Mesothelial cell of epicardium (in vitro differentiated cells): ENCODE measurements around the gene TUBGCP2. TPM values are rescaled to one million over a fixed set of nuclear protein-coding genes. Genes with fewer than 3 reads are reported as not detected.

Source experiments
- DNase-seq, 2 experiments: peaks; one replicate each; pipeline ENCODE4 v3.0.0; 2021; ENCODE audit warnings: low spot score in 2 of 2; ENCODE audit not compliant: unreplicated experiment in 2 of 2
- H3K27ac Mint-ChIP-seq: 2 replicates; pipeline ENCODE4 v1.8.0; 2021; ENCODE audit warnings: mixed read lengths
- H3K27me3 Mint-ChIP-seq: 2 replicates; pipeline ENCODE4 v1.8.0; 2021; ENCODE audit warnings: low read depth, mixed read lengths
- H3K36me3 Mint-ChIP-seq: 2 replicates; pipeline ENCODE4 v1.8.0; 2021; ENCODE audit warnings: mixed read lengths
- H3K4me1 Mint-ChIP-seq: 2 replicates; pipeline ENCODE4 v1.8.0; 2021; ENCODE audit warnings: mixed read lengths
- H3K4me3 Mint-ChIP-seq: 2 replicates; pipeline ENCODE4 v1.8.0; 2021; ENCODE audit warnings: mild to moderate bottlenecking, moderate library complexity, mixed read lengths
- H3K9me3 Mint-ChIP-seq: 2 replicates; pipeline ENCODE4 v1.8.0; 2021; ENCODE audit warnings: mixed read lengths
- CTCF ChIP-seq: fragments of 200-600 bp; sonication (generic); IDR thresholded peaks from one replicate; pipeline ENCODE4 v1.5.0; 2021; ENCODE audit warnings: antibody characterized with exemption; ENCODE audit not compliant: unreplicated experiment
- total RNA-seq: library from RNA; stranded (reverse); gene quantifications from 3 replicates; pipeline ENCODE4 v1.2.1, GENCODE V29; 2021

Gene TUBGCP2
- total RNA-seq, 1 donor from 2014 or later: 69.6 TPM

GRCh38 chr10:133238466-133238804 is 70.2 kb downstream of the TUBGCP2 start:
- TF ChIP-seq CTCF: no peak
- H3K27me3 Mint-ChIP-seq: peaks cover 81% of the 10 kb centered on the region
- no peaks in the 10 kb centered on the region for H3K36me3 Mint-ChIP-seq
- H3K27ac Mint-ChIP-seq: no peak overlapping the region
- H3K4me3 Mint-ChIP-seq: no peak overlapping the region
- no peaks in the 10 kb centered on the region for H3K9me3 Mint-ChIP-seq
- no peak for DNase-seq
- peaks cover 5% of the 10 kb centered on the region for H3K4me1 Mint-ChIP-seq

GRCh38 chr10:133237588-133238465 is 70.8 kb downstream of the TUBGCP2 start, which contains the start of gene VENTX:
TSS of gene VENTX (plus strand) at chr10:133237855. CDS start at chr10:133237915, 60 bp downstream.
- DNase-seq: no peak
- Mint-ChIP-seq H3K27me3 (peaks cover 84% of the 10 kb centered on the region), H3K36me3 (no peaks in the 10 kb centered on the region), H3K27ac (no peak within 1 kb of the TSS), H3K4me3 (no peak within 1 kb of the TSS), H3K4me1 (peaks cover 5% of the 10 kb centered on the region), H3K9me3 (no peaks in the 10 kb centered on the region)
- TF ChIP-seq CTCF: no peak

GRCh38 chr10:133237241-133237587 is 71.5 kb downstream of the TUBGCP2 start:
- Mint-ChIP-seq H3K4me3 (no peak overlapping the region), H3K9me3 (no peaks in the 10 kb centered on the region), H3K36me3 (no peaks in the 10 kb centered on the region), H3K4me1 (peaks cover 5% of the 10 kb centered on the region), H3K27me3 (peaks cover 85% of the 10 kb centered on the region), H3K27ac (no peak overlapping the region)
- TF ChIP-seq CTCF: no peak
- DNase-seq: no peak

- Mint-ChIP-seq H3K9me3 (no peaks in the 10 kb centered on the region), H3K36me3 (no peaks in the 10 kb centered on the region), H3K4me3 (no peak overlapping the region), H3K4me1 (peaks cover 5% of the 10 kb centered on the region), H3K27ac (no peak overlapping the region), H3K27me3 (peaks cover 86% of the 10 kb centered on the region)
- DNase-seq: no peak
- no peak for TF ChIP-seq CTCF
Observed at GRCh38 chr10:133236401-133237240, 72.1 kb downstream of the TUBGCP2 start.

GRCh38 chr10:133235932-133236331 is 72.7 kb downstream of the TUBGCP2 start:
- no peaks in the 10 kb centered on the region for H3K9me3 Mint-ChIP-seq
- H3K4me3 Mint-ChIP-seq: no peak overlapping the region
- no peak for TF ChIP-seq CTCF
- no peaks in the 10 kb centered on the region for H3K36me3 Mint-ChIP-seq
- no peak for DNase-seq
- H3K27ac Mint-ChIP-seq: no peak overlapping the region
- H3K4me1 Mint-ChIP-seq: peaks cover 8% of the 10 kb centered on the region
- peaks cover 85% of the 10 kb centered on the region for H3K27me3 Mint-ChIP-seq
